Measurements from ENCODE around the gene MPRIP. TPM values are rescaled to one million over a fixed set of nuclear protein-coding genes. Genes with fewer than 3 reads are reported as not detected.

Gene MPRIP
- total RNA-seq, 1 experiment from 2014 or later = 258 TPM

GRCh38 chr17:17213775-17214174 lies 171.5 kb downstream of the MPRIP start (continued):
- no peak for TF ChIP-seq CTCF (IDR thresholded peaks at IDR 0.05 in 2 of 3, conservative IDR thresholded peaks at IDR 0.05 in 1 of 3; ENCODE audit: borderline replicate concordance in 1 of 3, insufficient read depth in 1 of 3, low read depth in 2 of 3, low read length in 2 of 3)
- no peak for TF ChIP-seq RAD21 (IDR thresholded peaks at IDR 0.05; ENCODE audit: low read depth)
- no peak for TF ChIP-seq REST (IDR thresholded peaks at IDR 0.05; ENCODE audit: low read depth)
- TF ChIP-seq SIN3A (IDR thresholded peaks at IDR 0.05; ENCODE audit: low read depth) = no peak
- TF ChIP-seq POLR2AphosphoS5 (IDR thresholded peaks at IDR 0.05; ENCODE audit: low read depth, low read length) = no peak
- TF ChIP-seq ELF1 (IDR thresholded peaks at IDR 0.05; ENCODE audit: borderline replicate concordance, low read depth) = no peak

GRCh38 chr17:17214646-17215436 lies 172.6 kb downstream of the MPRIP start:
- intact Hi-C loops (cut with micrococcal nuclease) = no loop called here
- peaks cover 6 to 27% of the 10 kb centered on the region in 2 experiments; a peak in 3 of 4 replicates for H3K36me3 ChIP-seq (ENCODE audit: control insufficient read depth in 1 of 2, insufficient read depth in 2 of 2, low read length in 2 of 2)
- CTCF ChIA-PET = no interaction called here
- TF ChIP-seq YY1 (IDR thresholded peaks at IDR 0.05; ENCODE audit: extremely low read depth, insufficient replicate concordance, low read depth, low read length) (no peak), ZNF274 (IDR thresholded peaks at IDR 0.05; ENCODE audit: low read depth, low read length) (no peak), CEBPB (IDR thresholded peaks at IDR 0.05; ENCODE audit: low read depth) (no peak), RAD21 (IDR thresholded peaks at IDR 0.05; ENCODE audit: low read depth) (no peak), ATF3 (IDR thresholded peaks at IDR 0.05) (no peak), SRF (IDR thresholded peaks at IDR 0.05; ENCODE audit: low read depth) (no peak), EGR1 (IDR thresholded peaks at IDR 0.05; ENCODE audit: low read depth) (no peak), ZFX (IDR thresholded peaks at IDR 0.05) (no peak), EZH2phosphoT487 (IDR thresholded peaks at IDR 0.05; ENCODE audit: borderline replicate concordance) (no peak), SIN3A (IDR thresholded peaks at IDR 0.05; ENCODE audit: low read depth) (no peak), EZH2 (IDR thresholded peaks at IDR 0.05) (no peak), MAX (IDR thresholded peaks at IDR 0.05) (no peak), POLR2AphosphoS5 (IDR thresholded peaks at IDR 0.05; ENCODE audit: low read depth, low read length) (no peak), TCF7L2 (IDR thresholded peaks at IDR 0.05; ENCODE audit: borderline replicate concordance, extremely low read depth, insufficient read depth, insufficient read length) (no peak), CBX3 (IDR thresholded peaks at IDR 0.05; ENCODE audit: low read depth) (no peak)

More at GRCh38 chr17:17214646-17215436, 172.6 kb downstream of the MPRIP start:
- Histone ChIP-seq H4K20me1 (ENCODE audit: insufficient read depth) (no peaks in the 10 kb centered on the region), H3K4me2 (ENCODE audit: low read length) (no peak overlapping the region), H3K9ac (ENCODE audit: low read length) (no peak overlapping the region), H3K4me1 (ENCODE audit: control insufficient read depth in 1 of 2, insufficient read depth in 2 of 2, low read length in 2 of 2) (no peaks in the 10 kb centered on the region), H2AFZ (ENCODE audit: low read depth, low read length, poor library complexity, severe bottlenecking) (no peak overlapping the region), H3K27ac (ENCODE audit: low read depth, low read length) (no peak overlapping the region), H3K79me2 (ENCODE audit: insufficient read depth, low read length) (no peaks in the 10 kb centered on the region), H3K27me3 (ENCODE audit: insufficient read depth, low read length) (no peaks in the 10 kb centered on the region), H3K4me3 (replicated peaks in 1 of 2; ENCODE audit: low read depth in 1 of 2, low read length in 2 of 2) (no peak overlapping the region), H3K9me3 (ENCODE audit: control insufficient read depth in 1 of 2, insufficient read depth in 1 of 2, low read depth in 1 of 2, low read length in 2 of 2) (no peaks in the 10 kb centered on the region), H3K9me2 (ENCODE audit: insufficient read depth) (no peaks in the 10 kb centered on the region)
- ChIA-PET POLR2A (no interaction called here), RAD21 (ENCODE audit: low non-redundant PET in 1 of 2, low total read pairs in 2 of 2, uncharacterized antibody in 2 of 2, unreplicated experiment in 2 of 2) (no interaction called here)
- BruUV-seq (replicated peaks) = no TSS peak
- DNase-seq (ENCODE audit: low read depth, low spot score) (no peak), ATAC-seq (no peak)
